ENCODE measurements around the gene NPTX1. TPM values are rescaled to one million over a fixed set of nuclear protein-coding genes. Genes with fewer than 3 reads are reported as not detected.

NPTX1 gene
- polyA plus RNA-seq, 3 donors = 0.98 to 1.2 (median 1.1) TPM

DNA sequence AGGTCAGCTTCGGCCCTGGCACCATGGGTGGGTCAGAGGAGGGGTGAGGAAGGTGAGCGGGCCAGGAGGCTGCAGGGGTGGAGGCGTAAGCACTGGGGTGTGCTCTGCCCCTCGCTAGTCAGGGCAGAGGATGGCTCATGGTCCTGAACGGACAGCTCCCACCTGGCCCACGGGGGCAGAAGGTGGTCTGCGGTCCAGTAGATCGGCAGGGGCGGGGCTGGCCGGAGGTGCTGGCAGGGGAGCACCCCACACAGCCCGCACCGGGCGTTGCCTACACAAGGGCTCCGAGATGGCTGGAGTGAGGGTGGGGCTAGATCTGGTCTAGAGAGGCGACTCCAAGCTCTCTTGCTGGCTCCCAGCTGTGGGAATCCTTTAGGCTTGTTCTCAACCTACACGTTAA is 8.2 kb downstream of the NPTX1 start:
- DNase-seq (ENCODE audit: extremely low read depth in 1 of 11, low read depth in 9 of 11, low spot score in 4 of 11) = peak in 1 of 11 donors; percentile 37

DNA sequence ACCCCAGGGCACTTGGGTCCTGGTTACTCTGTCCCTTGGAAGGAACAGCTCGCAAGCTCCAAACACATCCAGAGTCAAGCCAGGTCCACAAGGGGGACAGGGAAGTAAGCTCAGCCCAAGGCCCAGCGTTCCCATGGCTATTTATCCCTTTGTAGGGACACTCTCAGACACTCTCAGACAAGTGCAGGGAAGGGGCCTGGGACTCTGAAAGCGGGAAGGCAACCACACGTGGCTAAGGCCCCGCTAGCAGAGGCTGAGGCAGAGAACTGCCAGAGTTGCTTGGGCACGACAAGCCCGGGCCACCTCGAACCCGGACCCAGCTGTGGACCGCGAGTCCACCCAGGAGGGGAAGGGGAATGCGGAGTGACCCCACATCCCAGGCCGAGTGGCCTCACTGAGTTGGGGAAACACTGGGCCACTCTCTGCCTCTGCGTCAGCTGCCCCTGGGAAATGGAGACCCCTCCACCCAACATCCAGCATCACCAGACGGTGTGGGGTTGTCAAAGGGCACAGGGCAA is 10.2 kb downstream of the NPTX1 start:
- no peak for DNase-seq (ENCODE audit: extremely low read depth in 1 of 11, low read depth in 9 of 11, low spot score in 4 of 11)

DNA sequence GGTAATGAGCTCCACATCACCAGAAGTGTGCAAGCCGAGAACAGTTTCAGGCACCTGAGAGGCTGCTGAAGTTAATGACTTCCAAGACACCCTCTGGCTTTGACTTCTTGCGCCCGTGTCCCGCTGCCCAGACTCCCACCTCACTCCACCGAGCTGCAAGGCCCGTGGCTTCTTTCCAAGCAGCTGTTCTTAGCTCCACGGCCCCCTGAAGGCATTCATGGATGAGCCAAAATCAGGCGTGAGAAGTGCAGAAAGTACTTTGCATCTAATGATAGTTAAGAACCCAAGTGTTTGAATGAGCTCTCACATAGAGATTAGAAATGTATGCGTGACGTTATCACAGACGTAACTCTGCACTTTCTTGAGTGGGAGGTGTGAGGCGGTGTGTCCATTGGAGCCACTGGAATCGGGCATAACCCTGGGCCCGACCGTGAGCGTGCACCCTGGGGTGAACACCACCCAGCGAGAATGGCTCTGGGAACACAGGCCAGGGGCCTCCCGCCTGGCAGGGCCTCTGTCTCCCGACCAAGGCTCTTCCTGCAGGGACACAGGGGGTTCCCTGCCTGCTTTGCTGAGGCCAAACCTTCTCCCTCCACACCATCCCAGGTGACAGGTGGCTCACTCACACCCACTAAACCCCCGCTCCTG is 11.0 kb downstream of the NPTX1 start:
- no peak for DNase-seq (ENCODE audit: extremely low read depth in 1 of 11, low read depth in 9 of 11, low spot score in 4 of 11)

DNA sequence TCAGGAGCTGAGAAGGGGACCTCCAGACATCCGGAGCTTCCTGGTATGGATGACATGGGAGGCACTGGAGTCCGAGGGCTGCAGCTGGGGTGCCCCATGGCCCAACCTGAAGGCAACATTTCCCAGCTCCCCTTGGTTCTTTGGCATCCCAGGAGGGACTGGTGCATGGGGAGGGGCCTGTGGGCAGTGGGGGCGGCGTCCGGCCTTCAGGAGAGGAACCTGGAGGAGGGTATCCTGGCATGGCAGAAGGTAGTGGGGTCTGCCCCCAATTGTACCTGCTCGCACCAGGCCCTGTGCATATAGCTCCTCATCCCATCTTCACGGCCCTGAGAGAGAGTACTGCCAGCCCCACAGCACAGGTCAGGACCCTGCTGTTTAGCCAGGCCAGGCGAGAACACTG is 11.9 kb downstream of the NPTX1 start:
- no peak for DNase-seq (ENCODE audit: extremely low read depth in 1 of 11, low read depth in 9 of 11, low spot score in 4 of 11)

DNA sequence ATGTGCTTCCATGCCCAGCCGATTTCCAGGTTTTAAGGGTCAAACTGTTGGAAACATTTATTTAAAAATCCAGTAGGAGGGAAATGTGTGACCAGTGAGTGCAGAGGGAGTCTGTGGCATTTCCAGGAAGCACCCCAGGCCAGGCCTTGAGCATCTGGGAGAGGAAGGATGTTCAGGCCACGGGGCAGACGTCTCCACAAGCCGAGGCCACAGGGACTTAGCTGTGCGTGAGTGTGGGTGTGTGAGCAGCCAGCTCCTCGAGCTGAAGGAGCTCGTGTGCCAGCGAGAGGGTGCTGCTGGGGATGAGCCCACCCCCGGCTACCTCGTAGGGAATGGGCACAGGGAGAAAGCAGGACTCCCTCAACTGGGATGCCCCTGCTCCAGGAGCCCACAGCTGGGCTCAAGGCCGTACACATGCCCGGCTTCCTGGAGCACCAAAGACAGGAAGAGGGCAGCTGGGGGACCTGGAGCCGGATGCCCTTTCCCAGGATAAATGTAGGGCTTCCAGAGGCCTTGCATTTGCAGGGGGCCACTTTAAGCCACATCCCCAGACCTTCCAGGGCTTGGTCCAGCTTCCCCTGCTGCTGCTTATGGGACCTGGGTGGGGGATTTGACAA is 12.5 kb downstream of the NPTX1 start:
- DNase-seq (ENCODE audit: extremely low read depth in 1 of 11, low read depth in 9 of 11, low spot score in 4 of 11) = no peak

DNA sequence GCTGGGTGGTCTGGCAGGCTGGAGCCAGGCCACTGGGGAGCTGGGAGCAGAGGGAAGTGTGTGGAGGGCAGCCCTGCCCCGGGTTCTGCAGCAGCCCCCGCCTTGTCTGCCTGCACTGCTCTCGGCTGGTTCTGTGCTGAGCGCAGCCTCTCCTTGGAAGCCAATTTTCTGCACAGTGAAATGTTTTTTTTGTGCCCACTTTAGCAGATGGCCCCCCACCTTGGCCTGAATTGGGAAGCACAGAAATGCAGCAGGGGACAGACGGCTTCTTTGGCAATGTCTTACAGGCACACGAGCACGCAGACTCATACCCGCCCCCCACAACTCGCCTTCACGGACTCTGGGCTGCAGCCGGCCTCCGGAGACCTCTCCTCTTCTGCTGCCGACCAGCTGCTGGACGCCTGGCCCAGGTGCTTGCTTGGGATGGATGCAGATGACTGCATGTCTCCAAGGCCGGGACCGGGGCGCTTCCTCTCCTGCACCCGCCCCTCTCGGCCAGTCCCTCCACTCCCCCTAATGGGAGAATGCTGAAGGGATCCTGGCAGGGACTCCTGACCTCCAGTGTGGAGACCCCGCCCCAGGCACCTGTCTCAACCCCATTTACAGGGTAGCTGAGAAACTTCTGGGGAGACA is 14.8 kb downstream of the NPTX1 start:
- no peak for DNase-seq (ENCODE audit: extremely low read depth in 1 of 11, low read depth in 9 of 11, low spot score in 4 of 11)

DNA sequence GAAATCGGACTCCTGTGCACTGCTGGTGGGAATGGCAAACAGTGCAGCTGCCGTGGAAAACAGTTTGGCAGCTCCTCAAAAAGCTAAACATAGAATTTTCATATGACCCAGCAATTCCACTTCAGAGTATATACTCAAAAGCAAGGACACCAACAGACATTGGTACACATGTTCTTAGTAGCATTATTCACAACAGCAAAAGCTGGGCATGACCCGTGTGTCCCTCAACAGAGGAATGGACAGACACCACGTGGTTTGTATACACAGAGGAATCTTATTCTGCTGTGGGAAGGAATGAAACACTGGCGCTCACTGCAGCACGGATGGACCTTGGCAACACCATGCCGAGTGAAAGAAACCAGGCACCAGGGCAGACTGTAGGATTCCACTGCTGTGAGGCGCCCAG is 16.0 kb downstream of the NPTX1 start:
- no peak for DNase-seq (ENCODE audit: extremely low read depth in 1 of 11, low read depth in 9 of 11, low spot score in 4 of 11)

DNA sequence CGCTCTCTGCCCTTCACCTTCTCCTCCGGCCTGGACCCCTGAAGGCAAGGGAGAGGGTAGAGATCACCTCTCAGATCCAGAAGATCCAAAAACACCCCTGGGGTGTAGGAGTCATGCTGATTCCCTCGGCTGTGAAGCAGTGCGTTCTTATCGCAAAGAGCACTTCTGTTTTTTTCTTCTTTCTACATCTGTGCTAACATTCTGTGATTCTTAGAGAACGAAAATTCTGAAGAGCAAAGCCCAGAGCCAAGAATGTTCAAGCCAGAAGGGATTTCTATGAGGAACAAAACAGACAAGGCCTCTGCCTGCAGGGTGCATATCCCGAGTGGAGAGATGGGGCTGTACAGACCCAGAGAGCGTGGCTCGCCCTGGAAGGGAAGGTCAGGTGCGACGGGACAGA is 17.2 kb downstream of the NPTX1 start:
- DNase-seq (ENCODE audit: extremely low read depth in 1 of 11, low read depth in 9 of 11, low spot score in 4 of 11) = no peak

DNA sequence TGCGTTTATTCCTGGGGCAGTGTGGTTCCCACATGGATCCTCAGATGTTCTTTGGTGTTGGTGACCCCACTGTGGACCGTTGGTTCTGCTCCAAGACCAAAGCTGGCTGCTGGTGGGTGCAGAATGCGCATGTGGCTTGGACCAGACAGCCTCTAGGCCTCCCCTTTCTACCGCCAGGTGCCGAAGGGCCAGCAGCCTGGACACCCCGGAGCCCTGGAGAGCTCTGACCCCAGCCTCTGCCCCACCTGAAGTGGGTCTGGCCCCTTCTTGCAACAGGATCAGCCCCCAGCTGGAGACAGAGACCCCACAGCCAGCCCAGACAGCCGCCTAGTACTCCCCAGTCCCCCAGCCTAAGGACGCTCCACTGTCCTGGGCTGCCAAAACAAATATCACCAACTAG is 18.4 kb downstream of the NPTX1 start:
- no peak for DNase-seq (ENCODE audit: extremely low read depth in 1 of 11, low read depth in 9 of 11, low spot score in 4 of 11)

DNA sequence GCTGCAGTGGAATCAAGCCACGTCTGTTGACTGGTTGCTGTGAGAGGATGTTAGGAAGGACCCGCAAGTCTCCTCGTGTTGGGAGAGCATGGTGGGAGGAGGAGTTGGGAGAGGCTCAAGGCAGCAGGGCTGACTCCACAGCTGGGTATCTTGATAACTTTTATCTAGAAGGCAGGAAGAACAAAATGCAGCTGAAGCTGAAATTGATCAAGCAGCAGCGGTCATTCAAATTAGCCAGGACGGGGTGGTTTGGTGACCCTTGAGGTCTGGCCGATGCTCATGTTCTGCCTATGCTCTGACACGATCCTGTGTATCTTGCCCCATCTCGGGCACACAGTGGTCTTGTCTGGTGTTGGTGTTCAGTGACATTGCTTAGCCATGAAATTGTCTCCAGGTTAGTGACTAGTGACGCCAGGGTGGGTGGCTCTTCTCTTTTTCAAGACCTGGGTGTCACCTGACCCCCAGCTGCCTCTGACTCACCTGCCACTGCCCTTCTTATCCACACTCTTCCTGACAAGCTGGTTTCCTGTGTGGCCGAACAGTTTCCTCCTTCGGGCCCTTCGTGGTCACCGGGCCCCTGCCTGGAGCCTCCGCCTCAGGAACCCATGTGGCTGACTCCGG is 19.1 kb downstream of the NPTX1 start:
- DNase-seq (ENCODE audit: extremely low read depth in 1 of 11, low read depth in 9 of 11, low spot score in 4 of 11) = no peak

DNA sequence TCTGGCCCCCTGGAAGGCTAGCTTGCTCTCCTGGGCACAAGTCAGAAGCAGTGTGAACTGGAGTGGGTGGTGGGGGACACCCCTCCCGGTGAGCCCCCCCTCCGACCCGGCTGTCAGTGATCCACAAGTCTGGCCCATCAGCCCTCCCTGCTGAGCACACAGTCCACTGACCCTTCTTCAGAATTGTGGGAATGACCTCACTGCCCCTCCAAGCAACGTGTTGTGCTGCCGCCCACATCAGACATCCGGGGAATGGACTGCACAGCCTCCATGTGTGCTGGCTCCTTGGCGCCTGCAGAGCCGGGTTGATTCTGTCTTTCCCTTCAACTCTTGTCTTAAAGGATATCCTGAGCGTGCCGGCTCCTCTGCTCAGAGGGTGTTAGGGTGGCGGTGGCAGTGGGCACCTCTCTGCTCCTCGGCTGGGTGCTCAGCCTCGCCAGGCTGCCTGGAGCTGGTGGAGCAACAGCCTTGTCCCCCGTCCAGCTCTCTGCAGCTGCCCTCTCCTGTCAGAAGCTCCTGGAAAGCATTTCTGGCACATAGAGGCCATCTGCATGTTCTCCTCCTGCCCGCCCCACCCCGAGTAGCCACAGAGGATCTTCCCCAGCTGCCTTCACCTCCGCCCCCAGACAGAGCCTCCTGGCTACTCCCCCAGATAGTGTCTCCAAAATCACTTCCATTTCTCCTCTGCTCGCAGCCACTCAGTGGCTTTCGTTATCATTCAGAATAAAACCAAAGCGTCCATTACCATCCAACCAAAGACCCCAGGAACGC is 19.8 kb downstream of the NPTX1 start:
- DNase-seq (ENCODE audit: extremely low read depth in 1 of 11, low read depth in 9 of 11, low spot score in 4 of 11) = no peak

DNA sequence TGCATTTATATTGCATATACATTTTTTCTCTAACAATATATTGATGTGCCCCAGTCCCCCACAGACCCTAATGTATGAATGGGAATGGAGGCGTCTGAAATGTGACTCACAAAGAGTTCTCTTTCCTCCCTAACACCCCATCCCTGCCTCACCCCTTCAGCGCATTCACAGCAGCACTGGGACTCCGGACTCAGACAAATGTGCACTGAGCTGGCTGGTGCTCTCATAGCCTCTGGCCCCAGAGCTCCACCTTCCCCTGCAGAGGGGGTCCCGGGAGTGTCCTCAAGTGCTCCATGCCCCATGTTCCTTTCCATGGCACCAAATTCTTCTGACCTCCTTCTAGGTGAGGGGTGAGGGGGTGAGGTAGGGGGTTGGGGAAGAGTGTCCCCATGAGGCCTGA is 20.6 kb downstream of the NPTX1 start:
- no peak for DNase-seq (ENCODE audit: extremely low read depth in 1 of 11, low read depth in 9 of 11, low spot score in 4 of 11)

DNA sequence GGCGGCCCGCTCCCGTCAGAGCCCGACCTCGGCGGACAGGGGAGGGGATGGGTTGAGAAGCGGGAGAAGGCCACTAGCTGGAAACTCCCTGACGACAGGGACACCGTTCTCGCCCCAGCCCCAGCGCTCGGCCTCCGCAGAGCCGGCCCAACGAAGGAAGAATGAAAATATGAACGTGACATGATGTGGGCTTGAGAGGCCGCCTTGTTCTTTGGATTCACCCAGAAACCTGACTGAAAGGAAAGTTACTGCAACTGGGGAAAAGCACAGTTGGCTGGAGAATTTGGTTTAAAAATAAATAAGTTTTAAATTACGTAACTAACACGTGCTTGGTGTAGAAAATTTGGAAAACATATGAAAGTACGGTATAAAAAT is 21.1 kb downstream of the NPTX1 start:
- DNase-seq (ENCODE audit: extremely low read depth in 1 of 11, low read depth in 9 of 11, low spot score in 4 of 11) = no peak

DNA sequence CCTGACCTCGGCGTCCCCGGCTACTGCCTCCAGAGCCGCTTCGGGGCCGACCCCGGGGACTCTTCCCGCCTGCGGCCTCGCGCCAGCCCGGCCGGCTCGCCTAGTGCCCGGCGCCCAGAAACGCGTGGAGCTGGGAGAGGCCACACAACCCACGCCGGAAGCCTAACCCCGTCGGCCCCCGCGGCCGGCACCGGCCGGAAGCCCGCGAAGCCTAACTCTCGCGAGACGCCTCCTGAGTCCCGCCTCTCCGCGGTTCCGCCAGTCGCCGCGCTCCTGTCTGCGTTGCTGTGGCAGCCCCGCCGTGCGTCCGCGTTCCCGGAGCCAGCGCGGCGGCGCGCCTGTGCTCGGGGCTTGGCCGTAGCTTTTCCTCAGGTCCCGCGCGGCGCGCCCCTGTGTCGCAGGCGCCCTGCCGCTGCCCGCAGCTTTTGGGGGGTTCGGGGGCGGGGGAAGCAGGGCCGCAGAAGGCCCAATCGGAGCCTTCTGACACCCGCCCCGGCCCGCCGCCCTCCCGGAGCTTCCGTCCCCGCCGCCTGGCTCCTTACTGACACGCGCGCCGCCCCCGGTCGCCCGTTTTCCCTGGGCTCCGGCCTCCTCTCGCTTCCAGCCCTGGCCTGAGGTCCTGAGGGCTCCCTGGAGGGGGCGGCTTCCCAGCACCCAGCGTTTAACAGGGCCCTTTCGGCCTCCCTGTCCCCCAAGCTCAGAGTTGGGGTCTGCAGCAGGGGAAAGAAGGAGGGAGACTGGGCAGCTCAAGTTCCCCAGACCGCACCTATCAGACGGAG is 21.7 kb downstream of the NPTX1 start:
- peak; percentile 83 to 96 (median 95) for DNase-seq (ENCODE audit: extremely low read depth in 1 of 11, low read depth in 9 of 11, low spot score in 4 of 11)

DNA sequence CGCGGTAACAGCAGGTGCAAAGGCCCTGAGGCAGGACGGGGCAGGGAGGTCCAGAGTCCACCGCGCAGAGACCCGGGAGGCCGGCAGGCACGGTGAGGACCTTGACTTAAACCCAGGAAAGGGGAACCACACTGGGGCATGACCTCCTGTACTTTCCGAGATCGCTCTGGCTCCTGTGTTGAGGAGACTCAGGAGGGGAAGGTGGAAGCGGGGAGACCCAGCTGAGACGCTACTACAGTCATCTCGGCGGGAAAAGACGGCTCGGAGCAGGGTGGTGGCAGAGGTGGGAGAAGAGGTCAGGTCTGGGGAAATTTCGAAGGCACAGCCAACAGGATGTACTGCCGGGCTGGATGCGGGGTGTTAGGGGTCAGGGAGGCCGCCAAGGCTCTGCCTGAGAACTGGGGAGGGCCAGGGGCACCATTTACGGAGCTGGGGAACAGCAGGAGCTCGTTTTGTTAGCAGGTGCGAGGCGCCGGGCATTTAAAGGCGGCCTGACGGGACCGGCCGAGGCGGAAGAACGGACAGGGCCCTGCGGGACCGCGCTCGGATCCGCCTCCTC is 22.3 kb downstream of the NPTX1 start:
- no peak for DNase-seq (ENCODE audit: extremely low read depth in 1 of 11, low read depth in 9 of 11, low spot score in 4 of 11)

DNA sequence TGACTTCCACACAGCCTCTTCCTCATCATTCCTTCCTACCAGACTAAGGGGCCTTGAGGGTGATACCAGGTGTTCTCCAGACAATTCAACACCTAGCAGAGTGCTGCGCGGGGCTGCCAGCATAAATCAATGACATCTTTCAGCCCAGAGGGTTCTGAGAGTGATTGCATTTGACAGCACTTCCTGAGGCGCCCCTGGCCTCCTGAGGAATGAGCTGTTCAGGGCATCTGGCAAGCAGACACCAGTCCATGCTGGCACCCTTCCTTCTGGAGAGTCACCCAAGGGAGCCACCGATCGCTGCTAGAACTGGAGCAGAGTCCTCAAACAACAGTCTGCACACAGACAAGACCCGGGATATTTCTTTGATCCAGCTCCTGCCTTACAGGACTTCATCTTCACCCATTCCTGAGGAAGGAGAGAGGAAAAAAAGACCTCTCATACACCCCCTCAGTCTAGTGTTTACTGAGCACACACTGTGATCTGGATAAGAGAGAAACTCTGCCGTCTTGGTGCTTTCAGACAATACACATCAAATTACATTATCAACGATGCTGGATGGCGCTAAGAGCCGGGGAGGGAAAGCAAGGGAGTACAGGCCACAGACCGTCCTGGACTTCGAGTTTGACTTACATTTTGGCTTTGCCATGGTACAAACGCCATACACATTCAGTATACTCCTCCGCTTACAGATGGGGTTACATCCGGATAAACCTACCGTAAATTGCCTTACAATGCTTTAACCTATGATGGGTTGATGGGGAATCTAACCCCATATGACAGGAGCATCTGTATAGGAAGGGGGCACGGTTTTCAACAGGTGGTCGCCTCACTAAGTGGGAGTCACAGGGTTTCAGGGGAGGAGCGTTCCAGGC is 23.0 kb downstream of the NPTX1 start:
- no peak for DNase-seq (ENCODE audit: extremely low read depth in 1 of 11, low read depth in 9 of 11, low spot score in 4 of 11)

DNA sequence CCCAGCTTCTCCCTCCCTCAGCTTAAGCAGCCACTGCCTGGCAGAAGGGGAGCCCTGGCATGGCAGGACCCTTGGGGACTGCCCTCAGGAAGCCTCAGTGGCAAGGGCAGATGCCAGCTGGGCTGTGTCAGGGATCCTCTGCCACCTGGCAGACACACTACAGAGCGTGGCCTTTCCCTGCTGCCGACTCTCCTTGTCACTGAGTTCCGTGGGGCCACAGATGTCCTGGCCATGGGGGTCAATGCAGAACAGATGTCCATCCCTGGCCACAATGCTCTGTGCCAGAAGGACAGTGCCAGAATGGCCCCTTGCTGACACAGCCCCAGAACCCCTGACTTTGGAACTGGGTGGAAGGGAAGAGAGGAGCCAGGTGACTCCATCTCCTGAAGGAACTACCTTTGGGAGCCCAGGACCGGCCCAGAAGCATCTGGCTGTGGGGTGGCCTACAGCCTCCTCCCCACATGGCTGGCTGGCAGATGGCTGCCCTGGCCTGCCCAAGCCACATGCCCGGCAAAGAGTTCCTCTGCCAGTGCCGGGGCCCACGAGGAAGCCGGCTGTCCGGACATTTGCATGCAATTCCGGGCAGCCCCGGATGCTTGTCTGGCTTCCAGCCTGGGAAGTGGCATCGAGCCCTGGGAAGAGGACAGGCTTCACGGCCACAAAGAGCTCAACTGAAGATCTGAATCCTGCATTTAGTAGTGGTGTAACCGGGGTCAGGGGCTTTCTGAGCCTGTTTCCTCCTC is 24.1 kb downstream of the NPTX1 start:
- DNase-seq (ENCODE audit: extremely low read depth in 1 of 11, low read depth in 9 of 11, low spot score in 4 of 11) = no peak
